Hematopoietic multipotent progenitor cell treated with erythropoietin and hydrocortisone succinate and interleukin-3 and kit ligand, for 15 days (in vitro differentiated cells): Measurements from ENCODE around the gene TRANK1.
A peak's percentile ranks its signal among the peaks of the same experiment; 100 is the strongest.
"Not testable (repeated sequence)": the region's sequence is repeated elsewhere in the genome, so short reads cannot be mapped to it uniquely, and the experiment has no call there.

Source experiments
- DNase-seq: peaks from one replicate; pipeline ENCODE4 v3.0.0-alpha.2; 2015; ENCODE audit warnings: low spot score

TRANK1 gene

DNA sequence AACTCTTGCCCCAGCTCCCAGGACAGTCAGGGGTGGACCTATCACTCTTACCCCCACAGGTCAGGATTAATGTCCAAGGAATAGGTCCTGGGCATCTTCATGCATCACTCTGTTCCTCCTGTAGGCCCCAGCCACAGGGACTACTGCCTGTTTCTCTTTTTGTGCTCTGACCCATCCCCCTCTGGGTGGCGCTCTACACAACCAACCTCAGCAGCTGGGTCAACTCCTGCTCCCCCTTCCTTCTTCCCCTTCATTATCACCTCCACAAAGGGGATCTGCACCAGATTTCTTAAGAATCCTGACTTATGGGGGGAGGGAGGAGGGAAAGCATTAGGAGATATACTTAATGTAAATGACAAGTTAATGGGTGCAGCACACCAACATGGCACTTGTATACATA is 12.2 kb upstream of the TRANK1 start:
- peak; percentile 49 for DNase-seq

DNA sequence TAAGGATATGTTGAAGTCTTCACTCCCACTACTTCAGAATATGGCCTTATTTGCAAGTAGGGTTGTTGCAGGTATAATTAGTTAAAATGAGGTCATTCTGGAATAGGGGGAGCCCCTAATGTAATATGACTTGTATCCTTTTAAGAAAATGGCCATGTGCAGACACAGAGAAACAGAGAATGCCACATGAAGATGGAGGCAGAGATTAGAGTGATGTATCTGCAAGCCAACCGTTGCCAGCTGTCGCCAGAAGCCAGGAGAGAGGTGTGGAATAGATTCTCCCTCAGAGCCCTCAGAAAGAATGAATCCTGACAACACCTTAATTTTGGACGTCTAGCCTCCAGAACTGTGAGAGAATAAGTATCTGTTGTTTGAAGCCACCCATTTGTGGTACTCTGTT is 11.3 kb upstream of the TRANK1 start:
- no peak for DNase-seq

DNA sequence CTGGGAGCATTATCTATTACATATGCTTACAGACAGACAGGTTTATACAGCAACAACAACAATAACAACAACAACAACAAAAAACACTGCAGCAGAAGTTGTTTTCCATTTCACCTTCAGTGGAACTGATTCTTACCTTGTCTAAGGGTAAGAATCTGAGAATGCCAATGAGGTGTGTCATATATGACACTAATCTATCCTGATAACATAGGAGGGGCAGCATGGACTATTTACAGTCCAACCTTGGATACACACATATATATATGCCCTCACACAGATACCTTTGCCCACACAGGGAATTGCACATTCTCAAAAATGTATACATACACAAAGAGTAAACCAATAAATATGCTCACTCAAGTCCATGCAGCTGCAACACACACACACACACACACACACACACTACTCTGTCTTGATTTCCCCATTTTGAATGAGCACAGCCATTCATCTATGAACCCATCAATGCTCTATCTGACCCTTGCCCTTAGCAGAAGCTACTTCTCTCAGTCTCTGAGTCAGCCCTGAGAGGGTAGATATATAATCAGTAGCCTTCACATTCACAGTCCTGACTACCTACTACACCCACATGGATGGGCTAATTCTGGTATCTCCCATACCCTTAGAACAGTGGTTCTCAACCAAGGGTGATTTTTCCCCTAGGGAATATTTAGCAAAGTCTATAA is 9.7 kb upstream of the TRANK1 start:
- peak; percentile 84 for DNase-seq

DNA sequence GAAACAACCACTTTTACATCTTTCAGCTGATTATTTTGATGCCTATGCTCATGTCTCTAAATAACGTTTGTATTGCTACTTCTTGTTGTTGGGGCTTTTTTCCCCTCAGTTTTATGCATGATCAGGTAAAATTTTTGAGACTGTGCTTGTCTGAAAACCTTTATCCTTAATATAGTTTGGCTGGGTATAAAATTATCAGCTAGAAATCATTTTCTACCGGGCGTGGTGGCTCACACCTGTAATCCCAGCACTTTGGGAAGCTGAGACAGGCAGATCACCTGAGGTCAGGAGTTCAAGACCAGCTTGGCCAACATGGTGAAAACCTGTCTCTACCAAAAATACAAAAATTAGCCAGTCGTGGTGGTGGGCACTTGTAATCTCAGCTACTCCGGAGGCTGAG is 3.0 kb upstream of the TRANK1 start:
- DNase-seq: not testable (repeated sequence)

DNA sequence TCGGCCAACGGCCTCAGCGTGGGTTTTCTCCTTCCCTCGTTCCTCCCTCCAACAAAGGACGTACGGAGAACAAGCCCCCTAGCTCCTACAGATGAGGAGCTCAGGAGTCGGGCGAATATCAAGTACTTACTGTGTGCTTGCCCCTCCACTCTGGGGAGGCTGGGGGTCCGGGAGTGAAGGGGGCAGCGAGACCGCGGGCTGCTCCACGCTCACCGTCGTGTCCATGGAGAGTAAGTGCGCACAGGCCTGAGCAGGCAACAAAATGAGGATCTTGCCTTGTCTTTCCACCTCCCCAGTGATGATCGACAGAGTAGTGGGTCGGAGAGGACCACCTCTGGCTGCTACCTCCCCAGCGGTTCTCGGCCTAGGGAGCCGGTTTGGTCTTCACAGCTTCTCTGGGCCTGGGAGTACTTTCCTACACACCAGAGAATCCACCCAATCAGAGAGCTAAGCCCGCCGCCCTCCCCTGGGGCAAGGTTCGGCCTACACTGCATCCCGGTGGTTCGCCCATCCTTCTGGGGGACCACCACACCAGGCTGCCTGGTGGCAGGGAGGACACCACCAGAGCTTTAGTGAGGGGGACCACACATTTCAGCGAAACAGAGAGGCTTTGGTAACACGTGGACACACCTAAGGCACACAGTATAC is 603 bp upstream of the TRANK1 start:
- no peak for DNase-seq

DNA sequence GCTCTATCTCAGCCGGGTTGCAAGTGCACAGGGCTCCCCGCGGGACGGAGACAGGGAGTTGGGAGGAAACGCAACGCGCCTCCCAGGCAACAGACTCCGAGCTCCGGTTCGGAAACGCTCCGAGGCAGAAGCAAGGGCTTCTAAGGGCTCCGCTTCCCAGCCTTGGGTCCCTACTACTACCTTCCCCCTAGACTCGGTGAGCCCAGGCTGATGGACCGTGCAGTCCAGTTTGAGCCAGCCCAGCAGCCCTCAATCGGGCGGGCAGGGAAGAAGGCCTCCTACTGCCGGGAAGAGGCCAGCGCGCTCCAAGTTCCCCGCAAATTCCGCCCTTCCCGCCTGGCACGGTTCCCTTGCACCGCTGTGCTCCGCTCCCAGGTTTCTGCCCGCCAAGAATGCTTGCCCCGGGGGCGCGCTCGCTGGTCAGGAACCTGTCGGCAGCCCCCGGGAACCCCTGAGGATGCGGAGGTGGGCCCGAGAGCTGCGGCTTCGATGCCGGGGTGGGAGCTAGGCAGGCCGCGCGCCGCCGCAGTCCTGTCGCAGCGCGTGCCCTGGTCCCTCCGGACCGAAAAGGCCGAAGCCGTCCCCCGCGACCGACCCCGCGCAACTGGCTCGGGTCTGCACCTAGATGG is 728 bp downstream of the TRANK1 start:
- DNase-seq: peak; percentile 55

DNA sequence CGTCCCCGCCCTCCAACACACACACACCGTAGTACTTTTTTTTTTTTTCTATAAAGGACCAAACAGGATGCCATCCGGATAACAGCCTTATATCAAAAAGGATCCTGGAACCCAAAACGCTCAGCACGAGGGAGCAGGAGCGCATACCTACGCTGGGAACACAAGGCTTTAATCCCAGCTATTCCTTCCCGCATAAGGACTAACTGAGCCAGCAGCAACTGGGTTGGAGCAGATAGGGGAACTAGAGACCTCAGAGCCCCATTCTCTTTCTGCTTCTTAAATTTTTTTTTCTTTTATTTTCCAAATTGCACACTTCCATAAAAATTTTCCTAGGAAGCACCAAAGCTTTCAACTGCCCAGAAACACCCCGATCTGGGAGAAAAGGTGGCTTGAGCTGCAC is 1.3 kb downstream of the TRANK1 start:
- DNase-seq: no peak

DNA sequence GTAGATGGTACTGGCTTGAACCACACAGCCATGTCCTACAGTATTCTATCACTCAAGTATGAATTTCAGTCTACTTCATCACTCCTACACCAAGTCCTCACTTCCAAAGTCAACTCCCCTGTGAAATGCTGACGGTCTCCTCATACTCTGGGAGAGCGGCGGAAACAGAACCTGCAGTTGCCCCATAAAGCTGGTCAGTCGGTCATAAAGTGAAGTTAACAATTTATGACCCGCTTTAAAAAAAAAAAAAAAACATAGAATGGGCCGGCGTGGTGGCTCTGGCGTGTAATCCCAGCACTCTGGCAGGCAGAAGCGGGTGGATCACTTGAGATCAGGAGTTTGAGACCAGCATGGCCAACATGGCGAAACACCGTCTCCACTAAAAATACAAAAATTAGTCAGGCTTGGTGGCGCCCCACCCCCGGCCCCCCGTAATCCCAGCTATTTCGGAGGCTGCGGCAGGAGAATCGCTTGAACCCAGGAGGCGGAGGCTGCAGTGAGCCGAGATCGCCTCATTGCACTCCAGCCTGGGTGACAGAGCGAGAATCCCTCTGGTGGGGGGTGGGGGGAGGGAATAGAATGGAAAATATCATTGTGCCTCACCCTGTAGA is 2.1 kb downstream of the TRANK1 start:
- no peak for DNase-seq

DNA sequence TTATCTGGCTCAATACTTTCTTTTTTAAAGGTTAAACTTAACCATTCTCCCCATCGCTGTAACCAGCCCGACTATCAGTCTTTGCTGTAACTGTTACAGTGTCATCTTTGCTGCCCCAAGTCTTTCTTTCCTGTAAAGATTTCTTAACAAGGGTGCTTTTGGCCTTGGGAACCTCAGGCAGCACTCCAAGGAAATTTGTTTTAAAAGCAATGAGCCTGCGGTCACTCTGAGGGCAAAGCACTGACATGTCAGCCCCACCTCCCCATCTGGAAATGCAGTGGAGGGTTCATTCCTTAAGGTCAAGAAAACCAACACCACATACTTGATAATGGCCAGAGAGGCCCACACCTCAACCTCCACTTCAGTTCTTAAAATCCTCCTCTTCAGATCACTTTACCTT is 3.2 kb downstream of the TRANK1 start:
- no peak for DNase-seq

DNA sequence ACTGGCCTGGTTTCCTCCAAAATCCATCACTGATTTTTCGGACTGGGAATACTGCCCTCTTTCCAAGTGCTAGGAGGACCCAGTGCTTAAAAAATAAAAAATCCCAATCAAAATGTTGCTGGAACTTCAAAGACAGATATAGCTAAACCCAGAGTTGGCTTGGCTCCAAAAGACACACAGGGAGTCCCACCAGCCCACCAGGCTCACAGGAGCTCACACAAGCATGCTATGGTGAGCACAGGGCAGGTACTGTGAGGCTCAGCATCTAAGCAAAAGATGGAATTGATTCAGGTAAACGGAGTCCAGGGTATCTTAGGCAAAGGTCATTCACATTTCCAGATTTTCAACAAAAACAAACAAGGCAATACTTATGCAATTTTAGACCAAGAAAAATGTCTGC is 3.7 kb downstream of the TRANK1 start:
- DNase-seq: peak; percentile 14

DNA sequence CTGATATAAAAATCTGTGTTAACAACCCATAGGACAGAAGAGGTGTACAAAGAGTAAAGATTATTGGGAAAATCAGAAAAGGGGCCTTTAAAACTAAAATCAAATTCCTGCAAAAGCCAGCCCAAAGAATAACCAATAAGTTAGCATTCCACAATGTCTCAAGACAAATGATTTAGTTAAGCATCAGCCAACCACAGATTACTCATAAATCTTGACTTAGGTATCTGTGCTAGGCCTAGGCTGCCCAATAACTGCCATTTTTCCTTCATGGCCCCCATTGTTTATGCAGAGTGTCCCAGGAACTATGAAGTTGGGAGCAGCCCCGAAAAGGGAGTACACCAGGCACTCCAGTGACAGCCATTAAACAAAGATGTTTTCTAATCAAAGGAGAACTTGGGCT is 7.4 kb downstream of the TRANK1 start:
- DNase-seq: no peak

DNA sequence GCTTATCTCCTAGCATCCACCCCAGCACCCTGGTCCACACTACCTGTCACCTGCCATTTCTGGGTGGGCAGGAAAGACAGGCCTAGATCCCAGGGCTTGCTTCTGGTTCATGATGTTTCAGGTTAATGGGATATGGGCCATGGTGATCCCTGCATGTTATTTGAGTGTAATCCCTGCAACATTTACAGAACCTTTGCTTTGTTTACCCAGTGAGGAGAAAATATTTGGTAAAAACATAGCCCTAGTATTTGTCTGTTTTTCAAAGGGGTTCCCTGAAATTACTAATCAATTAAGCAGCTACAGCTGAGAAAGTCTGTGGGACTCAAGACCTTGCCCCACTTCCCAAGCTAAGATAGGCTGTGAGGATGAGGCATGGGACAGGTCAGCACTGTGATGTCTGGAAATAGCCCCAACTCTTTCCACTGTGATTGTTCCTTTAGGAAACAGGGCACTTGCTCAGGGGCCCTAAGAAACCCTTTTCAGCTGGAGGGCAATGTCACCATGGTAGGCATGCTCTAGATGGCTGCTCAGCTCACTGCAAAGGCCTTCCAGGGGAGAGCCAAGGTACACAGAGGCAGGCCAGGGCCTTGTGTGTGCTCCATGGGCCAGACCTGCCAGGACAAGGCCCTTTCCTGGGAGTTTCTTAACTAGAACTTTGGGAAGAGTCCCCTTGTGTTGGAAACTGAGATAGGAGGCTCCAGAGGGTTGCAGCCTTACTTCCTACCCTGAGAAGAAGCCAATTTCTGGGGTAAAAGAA is 11.1 kb downstream of the TRANK1 start:
- no peak for DNase-seq

DNA sequence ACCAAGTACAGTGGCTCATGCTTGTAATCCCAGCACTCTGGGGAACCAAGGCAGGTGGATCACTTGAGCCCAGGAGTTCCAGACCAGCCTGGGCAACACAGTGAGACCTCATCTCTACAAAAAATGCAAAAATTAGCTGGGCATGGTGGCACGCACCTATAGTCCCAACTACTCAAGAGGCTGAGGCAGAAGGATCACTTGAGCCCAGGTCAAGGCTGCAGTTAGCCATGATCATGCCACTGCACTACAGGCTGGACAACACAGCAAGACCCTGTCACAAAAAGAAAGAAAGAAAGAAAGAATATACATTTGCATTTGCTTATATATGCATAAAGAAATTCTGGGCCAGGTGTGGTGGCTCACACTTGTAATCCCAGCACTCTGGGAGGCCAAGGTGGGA is 13.4 kb downstream of the TRANK1 start:
- DNase-seq: not testable (repeated sequence)

DNA sequence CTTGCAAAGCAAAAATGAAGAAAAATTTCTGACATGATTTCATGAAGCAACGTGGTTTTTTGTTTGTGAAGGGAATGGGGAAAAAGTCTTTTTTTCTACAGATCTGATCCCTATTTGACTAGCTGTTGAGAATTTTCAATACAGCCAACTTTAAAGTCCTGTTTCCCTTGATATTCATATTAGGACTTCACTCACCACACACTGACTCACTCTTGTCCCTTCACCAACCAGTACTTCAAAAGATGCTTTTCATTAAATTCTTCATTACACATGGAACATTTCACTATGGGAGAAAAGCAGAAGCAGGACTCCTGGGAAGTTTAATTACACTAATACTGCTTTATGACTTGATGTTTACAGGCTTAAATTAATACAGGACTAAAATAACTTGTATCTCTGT is 16.6 kb downstream of the TRANK1 start:
- DNase-seq: no peak

DNA sequence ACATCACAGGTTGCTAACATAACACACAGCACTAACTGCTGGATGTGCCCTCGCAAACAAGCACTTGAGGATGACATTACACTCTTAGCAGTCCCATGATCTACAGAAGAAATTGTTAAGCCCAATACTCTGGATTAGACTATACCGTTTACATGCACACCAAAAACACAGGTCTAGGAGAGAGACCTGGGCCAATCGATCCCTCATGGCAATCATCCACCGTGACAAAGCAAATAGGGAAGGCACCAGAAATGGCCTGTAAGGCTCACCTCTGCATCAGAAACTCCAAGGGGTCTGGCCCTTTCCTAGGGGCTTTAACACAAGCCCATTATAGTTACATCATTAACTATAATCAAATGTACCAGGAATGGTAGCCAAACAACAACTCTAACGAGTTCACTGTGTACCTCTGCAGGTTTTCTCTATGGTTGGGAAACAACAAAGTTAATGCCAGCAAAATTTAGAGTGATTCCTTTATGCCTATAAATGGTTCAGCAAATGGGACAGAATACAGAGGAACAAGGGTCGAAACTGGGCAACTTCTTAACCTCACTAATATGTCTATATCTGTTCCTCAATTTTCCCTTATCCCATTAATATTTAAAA is 18.5 kb downstream of the TRANK1 start:
- DNase-seq: no peak

DNA sequence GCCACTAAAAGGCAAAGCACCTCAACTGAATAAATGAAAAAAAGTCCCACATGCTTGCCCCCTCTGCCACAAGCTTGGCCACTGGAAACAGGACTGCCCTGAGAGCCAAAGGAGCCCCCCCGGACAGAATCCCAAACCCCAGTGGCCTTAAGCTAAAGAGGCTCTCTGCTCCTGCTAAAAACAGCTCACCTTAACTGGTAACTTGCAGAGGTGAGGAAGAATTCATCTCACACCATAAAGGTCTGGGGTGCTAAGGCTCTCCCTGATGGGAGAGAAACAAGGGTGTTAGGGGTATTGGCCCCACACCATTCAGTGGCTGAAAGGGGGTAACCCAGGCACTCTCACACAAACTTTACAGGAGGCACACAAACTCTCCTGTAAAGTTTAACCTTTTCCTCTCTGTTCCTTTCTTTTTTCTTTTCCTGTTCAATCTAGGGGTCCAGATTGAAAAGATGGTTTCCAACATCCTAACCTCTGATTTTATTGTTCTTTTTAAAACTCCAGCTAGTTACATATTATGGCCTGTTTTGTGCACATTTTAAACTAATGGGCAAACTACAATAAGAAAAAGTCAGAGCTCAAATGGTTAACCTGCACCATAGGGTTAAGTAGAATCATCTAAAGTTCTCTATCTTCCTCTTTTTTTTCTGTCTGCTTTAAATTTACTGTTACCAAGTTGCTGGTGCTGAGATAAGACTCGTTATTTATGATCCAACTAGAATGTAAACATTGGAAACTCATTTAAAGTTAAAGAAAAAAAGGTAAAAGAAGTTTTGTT is 19.9 kb downstream of the TRANK1 start:
- no peak for DNase-seq

DNA sequence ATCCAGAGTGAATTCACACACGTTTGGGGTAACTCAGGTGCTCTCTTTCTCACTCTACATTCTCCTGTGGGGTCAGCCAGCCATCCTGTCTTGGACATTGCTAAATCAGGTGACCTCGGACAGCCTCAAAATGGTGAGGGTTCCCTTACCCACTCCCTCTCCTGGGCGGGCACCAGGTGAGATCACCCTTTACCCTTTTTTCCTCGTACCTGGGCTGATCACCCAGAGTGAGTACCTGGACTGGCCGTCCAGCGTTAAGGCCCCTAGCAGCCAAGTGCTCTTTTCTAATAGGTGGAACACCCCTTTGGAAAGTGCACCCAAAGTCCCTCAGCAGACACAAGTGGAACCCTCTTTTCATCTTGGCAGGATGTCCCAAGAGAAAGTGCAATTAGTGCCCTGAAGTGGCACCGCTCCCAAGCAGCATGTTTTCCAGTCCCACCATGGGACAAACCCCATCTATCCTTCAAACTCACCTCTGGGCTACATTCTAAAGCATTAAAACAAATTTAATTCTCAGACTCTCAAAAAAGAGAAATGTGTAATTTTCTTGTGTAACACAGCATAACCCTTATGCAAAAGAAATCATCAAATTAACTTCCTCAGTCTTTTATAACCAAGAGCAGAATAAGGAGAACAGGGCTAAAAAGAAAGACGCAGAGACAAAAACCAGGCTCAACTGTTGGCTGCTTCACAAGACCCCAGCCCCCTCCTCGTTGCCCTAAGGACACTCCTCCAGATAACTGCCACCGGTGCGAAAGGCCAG is 20.7 kb downstream of the TRANK1 start:
- no peak for DNase-seq

DNA sequence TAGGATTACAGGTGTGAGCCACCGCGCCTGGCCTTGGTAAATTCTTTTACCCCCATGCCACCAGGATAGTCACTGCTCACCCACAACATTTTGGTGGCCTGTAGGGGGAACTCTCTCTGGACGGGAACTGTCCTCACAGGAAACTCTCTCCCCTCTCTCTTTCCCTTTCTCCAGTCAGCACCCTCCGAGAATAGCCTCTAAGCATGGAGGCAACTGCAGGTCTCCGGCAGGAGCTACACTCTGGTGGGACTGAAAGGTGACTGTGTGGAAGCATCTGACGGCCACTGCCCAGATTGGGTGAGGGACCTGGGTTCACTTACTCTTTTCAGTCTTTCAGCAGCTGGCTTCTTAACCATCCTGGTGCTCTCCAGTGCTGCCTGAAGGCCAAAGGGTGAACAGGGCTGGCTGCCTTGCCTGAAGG is 21.3 kb downstream of the TRANK1 start:
- no peak for DNase-seq

DNA sequence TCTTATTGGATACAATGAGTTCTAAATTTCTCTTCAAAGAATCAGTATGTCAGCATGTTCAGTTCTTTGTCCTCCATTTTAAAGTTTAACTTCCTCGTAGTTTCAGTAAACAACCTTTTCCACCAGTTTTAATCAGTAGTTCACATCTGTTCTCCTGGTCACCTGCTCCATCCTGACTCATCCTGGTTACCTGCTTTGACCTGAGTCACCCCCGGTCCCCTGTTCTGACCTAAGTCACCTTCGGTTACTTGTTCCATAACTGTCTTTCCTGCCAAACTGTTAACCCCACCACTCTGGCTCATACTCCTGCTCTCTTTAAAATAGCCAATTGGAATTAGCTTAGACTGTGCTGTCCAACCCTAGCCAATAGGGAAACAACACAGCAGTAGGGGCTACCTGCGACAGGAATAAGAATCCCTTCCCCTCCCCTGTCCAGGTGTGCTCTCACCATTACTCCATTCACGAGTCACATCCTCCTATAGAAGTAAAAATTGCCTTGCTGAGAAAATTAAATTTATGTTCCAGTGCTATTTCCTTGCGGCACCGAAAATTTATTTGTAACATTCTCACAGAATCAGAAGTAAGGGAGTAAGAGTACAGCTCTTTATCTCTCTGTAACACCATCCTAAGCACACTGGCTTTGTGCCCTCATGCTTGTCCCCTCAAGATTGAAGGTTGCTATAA is 23.8 kb downstream of the TRANK1 start:
- DNase-seq: no peak
